SJCRH30 (cell line): ENCODE measurements around the gene SLC28A1. TPM values are rescaled to one million over a fixed set of nuclear protein-coding genes. Genes with fewer than 3 reads are reported as not detected.
A peak's percentile ranks its signal among the peaks of the same experiment; 100 is the strongest.
"Not testable (repeated sequence)": the region's sequence is repeated elsewhere in the genome, so short reads cannot be mapped to it uniquely, and the experiment has no call there.

Experiments used
- DNase-seq, 2 experiments: peaks; one replicate each; pipeline ENCODE4 v3.0.0-alpha.2; 2015 to 2020
- H3K27ac ChIP-seq: fragments of 250-450 bp; sonication (Bioruptor Pico); 2 replicates; pipeline ENCODE4 v1.5.1; 2020; ENCODE audit warnings: mild to moderate bottlenecking, moderate library complexity
- H3K27me3 ChIP-seq: fragments of 250-450 bp; sonication (Bioruptor Pico); 2 replicates; pipeline ENCODE4 v1.5.1; 2020; ENCODE audit warnings: mild to moderate bottlenecking, moderate library complexity
- H3K36me3 ChIP-seq: fragments of 250-450 bp; sonication (Bioruptor Pico); 2 replicates; pipeline ENCODE4 v1.5.1; 2020; ENCODE audit warnings: mild to moderate bottlenecking, moderate library complexity
- H3K4me1 ChIP-seq: fragments of 250-450 bp; sonication (Bioruptor Pico); 2 replicates; pipeline ENCODE4 v1.5.1; 2020; ENCODE audit warnings: mild to moderate bottlenecking, moderate library complexity
- H3K4me3 ChIP-seq: fragments of 250-450 bp; sonication (Bioruptor Pico); 2 replicates; pipeline ENCODE4 v1.5.1; 2020; ENCODE audit warnings: mild to moderate bottlenecking, moderate library complexity
- H3K9me3 ChIP-seq: fragments of 250-450 bp; sonication (Bioruptor Pico); replicated peaks from 2 replicates; pipeline ENCODE4 v1.5.1; 2020; ENCODE audit warnings: mild to moderate bottlenecking, moderate library complexity
- total RNA-seq: library from RNA; depleted of rRNA; stranded (reverse); fragments of >200 nt; shearing (Covaris generic); gene quantifications from 2 replicates; pipeline ENCODE4 v1.2.3, GENCODE V29; 2014

The SLC28A1 gene
- total RNA-seq, 1 experiment from 2014 or later = not detected

GRCh38 chr15:84871428-84871985, 13.0 kb upstream of the SLC28A1 start:
- Histone ChIP-seq H3K4me1 (peaks cover 7% of the 10 kb centered on the region; the same call in 1 of the 2 replicates), H3K27ac (no peak overlapping the region), H3K9me3 (no peaks in the 10 kb centered on the region), H3K4me3 (no peak overlapping the region), H3K36me3 (no peaks in the 10 kb centered on the region), H3K27me3 (no peaks in the 10 kb centered on the region; the same call in 1 of the 2 replicates)
- DNase-seq = no peak

- no peak overlapping the region for H3K27ac ChIP-seq
- H3K36me3 ChIP-seq = no peaks in the 10 kb centered on the region
- H3K27me3 ChIP-seq = no peaks in the 10 kb centered on the region; the same call in 1 of the 2 replicates
- H3K4me1 ChIP-seq = peaks cover 7% of the 10 kb centered on the region; the same call in 1 of the 2 replicates
- H3K4me3 ChIP-seq = no peak overlapping the region
- H3K9me3 ChIP-seq = no peaks in the 10 kb centered on the region
- DNase-seq = no peak
These were observed 12.2 kb upstream of the SLC28A1 start for GRCh38 chr15:84872009-84872910.

- H3K27ac ChIP-seq = no peak overlapping the region
- DNase-seq = no peak
- no peaks in the 10 kb centered on the region for H3K9me3 ChIP-seq
- H3K27me3 ChIP-seq = no peaks in the 10 kb centered on the region; the same call in 1 of the 2 replicates
- H3K4me1 ChIP-seq = peaks cover 7% of the 10 kb centered on the region; the same call in 1 of the 2 replicates
- no peaks in the 10 kb centered on the region for H3K36me3 ChIP-seq
- H3K4me3 ChIP-seq = no peak overlapping the region
These were observed 10.5 kb upstream of the SLC28A1 start for GRCh38 chr15:84873997-84874396.

GRCh38 chr15:84874981-84875699, 9.3 kb upstream of the SLC28A1 start:
- peak in 1 of 2 experiments; percentile 22 for DNase-seq
- Histone ChIP-seq H3K9me3 (no peaks in the 10 kb centered on the region), H3K36me3 (no peaks in the 10 kb centered on the region), H3K27me3 (no peaks in the 10 kb centered on the region; the same call in 1 of the 2 replicates), H3K4me3 (no peak overlapping the region), H3K4me1 (peaks cover 7% of the 10 kb centered on the region; the same call in 1 of the 2 replicates), H3K27ac (no peak overlapping the region)

GRCh38 chr15:84876269-84876668, 8.2 kb upstream of the SLC28A1 start:
- H3K4me1 ChIP-seq = peaks cover 7% of the 10 kb centered on the region; the same call in 1 of the 2 replicates
- no peaks in the 10 kb centered on the region for H3K36me3 ChIP-seq
- no peak overlapping the region for H3K27ac ChIP-seq
- no peaks in the 10 kb centered on the region for H3K9me3 ChIP-seq
- no peak overlapping the region for H3K4me3 ChIP-seq
- no peaks in the 10 kb centered on the region; the same call in 1 of the 2 replicates for H3K27me3 ChIP-seq
- no peak for DNase-seq

GRCh38 chr15:84877701-84878100, 6.8 kb upstream of the SLC28A1 start:
- not testable (repeated sequence) for H3K27me3 ChIP-seq, H3K4me3 ChIP-seq, H3K36me3 ChIP-seq, H3K27ac ChIP-seq, H3K4me1 ChIP-seq, H3K9me3 ChIP-seq, DNase-seq

GRCh38 chr15:84878504-84878903, 6.0 kb upstream of the SLC28A1 start:
- H3K27ac ChIP-seq = no peak overlapping the region
- H3K4me3 ChIP-seq = no peak overlapping the region
- H3K27me3 ChIP-seq = no peaks in the 10 kb centered on the region; the same call in 1 of the 2 replicates
- no peaks in the 10 kb centered on the region for H3K36me3 ChIP-seq
- H3K4me1 ChIP-seq = peaks cover 7% of the 10 kb centered on the region; the same call in 1 of the 2 replicates
- no peaks in the 10 kb centered on the region for H3K9me3 ChIP-seq
- peak; percentile 73 to 83 for DNase-seq

- Histone ChIP-seq H3K36me3 (no peaks in the 10 kb centered on the region), H3K4me1 (peaks cover 7% of the 10 kb centered on the region; the same call in 1 of the 2 replicates), H3K9me3 (no peaks in the 10 kb centered on the region), H3K27me3 (no peaks in the 10 kb centered on the region; the same call in 1 of the 2 replicates), H3K27ac (no peak overlapping the region), H3K4me3 (no peak overlapping the region)
- DNase-seq = no peak
These were observed 5.2 kb upstream of the SLC28A1 start for GRCh38 chr15:84879088-84879780.

GRCh38 chr15:84880007-84880406, 4.5 kb upstream of the SLC28A1 start:
- no peak for DNase-seq
- peaks cover 4% of the 10 kb centered on the region; the same call in 1 of the 2 replicates for H3K4me1 ChIP-seq

GRCh38 chr15:84880822-84881519, 3.5 kb upstream of the SLC28A1 start:
- Histone ChIP-seq H3K4me1 (no peaks in the 10 kb centered on the region), H3K4me3 (no peak overlapping the region), H3K27me3 (no peaks in the 10 kb centered on the region; the same call in 1 of the 2 replicates), H3K36me3 (no peaks in the 10 kb centered on the region), H3K27ac (no peak overlapping the region), H3K9me3 (no peaks in the 10 kb centered on the region)
- no peak for DNase-seq

More at GRCh38 chr15:84880007-84880406, 4.5 kb upstream of the SLC28A1 start:
- Histone ChIP-seq H3K4me3 (no peak overlapping the region), H3K9me3 (no peaks in the 10 kb centered on the region), H3K27ac (no peak overlapping the region), H3K36me3 (no peaks in the 10 kb centered on the region), H3K27me3 (no peaks in the 10 kb centered on the region; the same call in 1 of the 2 replicates)

GRCh38 chr15:84881520-84881830, 3.0 kb upstream of the SLC28A1 start:
- no peak overlapping the region for H3K27ac ChIP-seq
- H3K4me3 ChIP-seq = no peak overlapping the region
- no peaks in the 10 kb centered on the region; the same call in 1 of the 2 replicates for H3K27me3 ChIP-seq
- DNase-seq = no peak
- H3K9me3 ChIP-seq = no peaks in the 10 kb centered on the region
- no peaks in the 10 kb centered on the region for H3K4me1 ChIP-seq
- no peaks in the 10 kb centered on the region for H3K36me3 ChIP-seq

GRCh38 chr15:84883466-84883865, 996 bp upstream of the SLC28A1 start:
- H3K9me3 ChIP-seq = no peaks in the 10 kb centered on the region
- H3K36me3 ChIP-seq = no peaks in the 10 kb centered on the region
- H3K4me3 ChIP-seq = no peak overlapping the region
- no peak overlapping the region for H3K27ac ChIP-seq
- H3K27me3 ChIP-seq = no peaks in the 10 kb centered on the region; the same call in 1 of the 2 replicates
- H3K4me1 ChIP-seq = no peaks in the 10 kb centered on the region
- no peak for DNase-seq

- no peak for DNase-seq
- Histone ChIP-seq H3K27me3 (no peaks in the 10 kb centered on the region; the same call in 1 of the 2 replicates), H3K9me3 (no peaks in the 10 kb centered on the region), H3K4me1 (no peaks in the 10 kb centered on the region), H3K4me3 (no peak overlapping the region), H3K36me3 (no peaks in the 10 kb centered on the region), H3K27ac (no peak overlapping the region)
These were observed 1.3 kb downstream of the SLC28A1 start for GRCh38 chr15:84885801-84886200.
